Activated CD8-positive, alpha-beta memory T cell treated with anti-CD3 and anti-CD28 coated beads, Interleukin-2, amount 50 U/mL, for 24 hours (primary cell): Measurements from ENCODE around the gene STRIP2.
"Not testable (repeated sequence)": the region's sequence is repeated elsewhere in the genome, so short reads cannot be mapped to it uniquely, and the experiment has no call there.

ENCODE experiments used
- DNase-seq: peaks from one replicate; pipeline ENCODE4 v3.0.0-alpha.2; 2020; ENCODE audit errors: extremely low read depth

STRIP2 gene

GRCh38 chr7:129422727-129423126 is 11.5 kb upstream of the STRIP2 start:
- no peak for DNase-seq

GRCh38 chr7:129423700-129424410 is 10.4 kb upstream of the STRIP2 start:
- DNase-seq = no peak

DNA sequence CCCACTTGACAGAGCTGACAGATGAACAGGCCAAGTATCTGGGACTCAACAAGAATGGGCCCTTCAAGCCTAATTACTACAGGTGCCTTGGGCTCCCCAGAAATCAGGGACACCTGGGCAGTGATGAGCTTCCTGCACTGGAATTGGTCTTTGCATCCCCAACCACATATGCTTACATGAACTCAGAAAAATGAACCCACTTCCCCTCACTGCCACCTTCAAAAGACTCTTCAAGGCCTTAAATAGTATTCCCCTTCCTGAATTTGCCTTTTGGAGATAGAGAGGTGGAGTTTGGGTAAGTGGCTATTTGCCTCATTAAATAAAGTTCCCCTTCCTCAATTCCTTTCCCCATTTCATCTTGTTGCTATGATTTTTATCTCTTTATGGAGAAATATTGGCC is 7.8 kb upstream of the STRIP2 start:
- no peak for DNase-seq

DNA sequence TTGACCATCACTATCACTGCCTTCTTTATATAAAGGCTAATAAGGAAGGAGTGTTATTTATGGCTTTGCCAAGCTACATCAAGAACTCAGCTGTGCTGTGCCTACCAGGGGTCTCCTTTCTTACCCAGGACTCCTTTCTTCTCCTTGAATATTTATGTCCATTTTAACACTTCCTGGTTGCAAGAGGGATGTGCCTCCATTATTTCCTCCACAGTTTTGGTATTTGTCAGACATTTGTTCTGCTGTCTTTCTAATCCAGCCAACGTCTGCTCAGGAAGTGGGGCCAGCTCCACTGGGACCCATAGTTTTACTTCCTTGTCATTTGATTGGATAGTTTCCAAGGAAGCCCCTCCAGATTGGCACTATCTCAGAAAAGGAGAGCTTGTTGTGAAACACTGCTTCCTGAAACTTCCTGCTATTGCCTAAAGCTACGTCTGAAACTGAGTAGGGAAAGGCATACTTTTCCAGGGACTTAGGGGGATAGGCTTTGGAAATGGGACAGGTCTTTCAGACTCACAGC is 6.6 kb upstream of the STRIP2 start:
- DNase-seq = no peak

- DNase-seq = no peak
These were observed 2.2 kb upstream of the STRIP2 start for GRCh38 chr7:129431911-129432643.

DNA sequence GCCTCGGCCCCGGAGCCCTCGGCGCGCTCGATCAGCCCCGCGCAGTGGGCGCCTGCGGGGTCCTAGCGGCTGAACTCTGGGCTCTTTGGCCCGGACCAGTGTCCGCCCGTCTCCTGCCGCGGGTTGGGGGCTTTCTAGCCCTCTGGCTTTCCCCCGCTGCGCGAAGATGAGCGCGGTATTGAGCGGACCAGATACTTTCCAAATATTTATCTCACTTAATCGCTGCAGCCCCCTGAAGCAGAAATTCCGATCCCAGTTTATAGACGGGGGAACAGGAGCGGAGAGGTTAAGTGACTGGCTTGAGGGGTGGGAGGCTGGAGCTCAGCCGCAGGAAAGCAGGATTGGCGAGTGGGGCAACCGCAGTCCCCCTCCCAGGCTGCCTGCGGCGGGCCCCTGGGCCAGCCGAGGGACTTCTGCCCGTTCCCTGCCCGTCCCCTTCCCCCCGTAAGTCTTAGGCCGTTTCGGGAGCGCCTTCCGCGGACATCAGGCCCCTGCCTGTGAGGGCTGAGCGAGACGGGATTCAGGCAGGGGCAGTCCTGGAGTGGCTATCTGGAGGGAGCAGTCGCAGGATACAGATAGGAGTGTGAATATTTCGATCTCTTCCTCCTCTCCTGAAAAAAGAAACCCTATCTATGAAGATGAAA is 565 bp downstream of the STRIP2 start:
- no peak for DNase-seq

DNA sequence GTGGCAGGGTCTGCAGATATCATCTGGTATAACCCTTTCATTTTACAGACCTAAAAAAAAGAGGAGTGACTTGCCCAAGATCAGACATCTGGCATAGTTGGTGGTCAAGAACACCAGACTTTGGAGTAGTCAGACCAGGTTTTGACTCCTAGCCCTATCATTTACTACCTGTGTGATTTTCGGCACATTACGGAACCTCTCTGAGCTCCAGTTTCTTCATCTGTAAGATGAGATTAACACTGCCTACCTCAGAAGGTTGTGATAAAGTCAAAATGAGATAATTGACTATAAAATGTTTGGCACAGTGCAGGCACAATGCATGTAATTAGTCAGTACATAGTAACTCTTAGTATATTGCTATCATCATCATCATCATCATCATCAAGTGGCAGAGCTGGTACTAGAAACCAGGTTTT is 1.2 kb downstream of the STRIP2 start:
- DNase-seq = no peak

DNA sequence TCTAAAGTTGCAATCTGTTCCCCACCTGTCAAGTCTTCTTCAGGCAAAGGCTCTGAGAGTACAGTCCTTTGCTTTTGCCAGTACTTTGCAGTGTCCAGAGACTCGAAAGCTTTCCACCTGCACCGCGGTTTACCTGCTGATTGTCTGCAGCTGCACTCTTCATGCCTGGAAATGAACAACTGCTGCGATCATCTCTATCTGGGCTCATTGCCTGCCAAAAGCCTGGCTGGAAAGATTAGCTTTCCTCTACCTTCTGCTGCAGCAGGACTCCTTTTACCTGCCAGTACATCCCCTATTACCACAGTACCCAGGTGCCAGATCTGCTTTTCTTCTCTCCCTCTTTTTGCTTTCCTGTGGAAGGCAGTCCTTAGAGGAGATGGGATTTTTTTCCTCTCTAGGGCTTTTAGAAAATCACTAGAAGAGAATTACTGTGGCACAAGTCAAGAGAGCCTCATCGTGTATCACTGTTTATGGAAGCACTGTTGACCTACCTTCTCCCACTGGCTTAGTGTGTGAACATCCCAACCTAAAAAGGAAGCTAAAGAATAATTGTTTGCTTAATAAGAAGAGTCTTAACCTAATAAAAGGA is 2.2 kb downstream of the STRIP2 start:
- no peak for DNase-seq

GRCh38 chr7:129437190-129437589 is 3.0 kb downstream of the STRIP2 start:
- DNase-seq = no peak

- DNase-seq = no peak
These were observed 4.1 kb downstream of the STRIP2 start for GRCh38 chr7:129438281-129438838.

DNA sequence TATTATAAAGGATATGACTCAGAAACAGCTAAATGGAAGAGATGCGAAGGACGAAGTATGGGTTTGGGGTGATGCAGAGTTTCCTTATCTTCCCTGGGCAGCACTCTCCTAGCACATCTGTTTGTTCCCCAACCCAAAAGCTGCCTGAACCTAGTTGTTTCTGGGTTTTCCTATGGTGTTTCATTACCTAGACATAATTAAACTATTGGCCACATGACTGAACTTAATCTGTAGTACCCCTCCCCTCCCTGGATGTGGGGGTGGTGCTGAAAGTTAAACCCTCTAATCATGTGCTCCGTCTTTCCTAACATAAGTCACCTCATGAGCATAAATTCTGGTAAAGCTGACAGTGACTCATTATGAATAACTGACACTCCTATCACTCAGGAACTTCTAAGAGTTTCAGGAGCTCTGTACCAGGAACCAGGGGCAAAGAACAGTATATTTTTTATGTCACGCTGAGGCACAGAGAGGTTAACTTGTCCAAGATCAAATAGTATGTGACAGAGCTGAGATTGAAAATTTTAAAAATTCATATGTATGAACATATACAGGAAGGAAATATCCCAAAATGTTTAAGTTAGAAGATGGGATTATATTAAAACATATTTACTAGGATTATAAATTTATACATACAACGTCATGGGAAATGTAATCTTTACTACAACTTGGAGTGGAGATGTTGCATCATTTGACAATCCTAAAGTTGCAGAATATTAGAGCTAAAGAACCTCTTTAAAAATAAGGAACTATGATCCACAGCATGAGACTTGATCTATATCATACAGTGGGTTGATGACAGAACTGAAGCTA is 4.8 kb downstream of the STRIP2 start:
- DNase-seq = peak; percentile 28

DNA sequence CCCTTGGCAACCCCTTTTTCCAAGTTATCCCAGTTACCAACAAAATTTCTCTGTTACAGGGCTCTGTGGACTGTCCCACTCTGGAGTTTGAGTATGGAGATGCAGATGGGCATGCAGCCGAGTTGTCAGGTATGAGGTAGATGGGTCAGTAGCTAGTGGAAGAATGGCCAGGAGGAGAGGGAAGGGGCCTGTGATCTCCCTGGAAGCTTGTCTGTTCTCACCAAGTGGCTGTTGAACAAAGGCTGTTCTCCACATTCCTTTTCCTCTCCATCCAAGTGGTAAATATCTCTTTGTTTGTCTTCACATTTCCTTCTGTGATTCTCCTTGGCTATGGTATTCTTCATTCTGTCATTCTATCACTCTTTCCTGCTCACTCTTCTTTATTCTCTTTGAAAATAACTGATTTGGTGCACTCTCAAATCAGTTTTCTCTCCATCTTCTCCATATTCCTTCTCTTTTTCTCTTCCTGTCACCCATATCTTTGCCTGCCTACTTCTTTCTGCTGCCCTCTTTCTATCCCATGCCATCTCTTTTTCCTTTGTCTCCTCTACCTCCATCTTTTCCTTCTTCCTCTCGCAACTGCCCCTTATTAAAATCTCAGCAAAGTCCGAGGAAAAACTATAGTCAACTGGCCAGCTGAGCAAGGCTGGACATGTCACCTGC is 5.9 kb downstream of the STRIP2 start:
- DNase-seq = no peak

DNA sequence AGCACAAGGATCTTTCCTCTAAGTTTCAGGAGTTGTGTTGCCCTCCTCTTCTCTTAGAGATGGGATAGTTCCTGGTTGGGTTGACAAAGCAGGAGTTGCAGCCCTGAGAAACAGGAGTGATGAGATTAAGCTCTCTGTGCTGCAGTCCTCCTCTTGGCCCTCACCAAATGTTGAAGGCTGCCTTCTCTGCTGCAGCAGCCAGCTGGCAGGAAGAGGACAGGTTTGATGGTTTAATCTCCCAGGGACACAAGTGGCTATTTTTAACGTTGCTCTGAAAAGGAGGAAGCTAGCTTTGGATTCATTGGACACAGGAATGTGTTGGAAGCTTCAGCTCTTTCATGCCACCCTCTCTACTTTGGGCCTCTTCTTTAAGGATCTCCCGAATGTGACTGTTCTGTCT is 9.4 kb downstream of the STRIP2 start:
- no peak for DNase-seq

GRCh38 chr7:129444776-129445175 is 10.5 kb downstream of the STRIP2 start:
- not testable (repeated sequence) for DNase-seq

DNA sequence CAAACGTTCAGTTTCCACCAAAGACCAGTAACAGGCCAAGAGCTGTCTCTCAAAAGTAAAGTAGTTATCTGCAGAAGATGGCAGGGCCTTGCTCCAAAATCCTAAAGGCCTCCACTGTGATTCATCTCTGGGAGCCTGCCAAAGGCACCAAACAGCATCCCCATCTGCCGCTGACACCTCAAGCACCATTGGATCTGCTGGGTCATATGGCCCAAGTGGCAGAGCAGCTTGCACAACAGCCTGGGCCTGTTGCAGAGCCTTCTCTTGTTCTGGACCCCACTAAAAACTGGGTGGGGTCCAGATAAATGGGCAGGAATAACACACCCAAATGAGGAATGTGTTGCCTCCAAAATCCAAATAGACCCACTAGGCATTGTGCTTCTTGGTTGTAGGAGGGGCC is 12.7 kb downstream of the STRIP2 start:
- not testable (repeated sequence) for DNase-seq

GRCh38 chr7:129447445-129447844 is 13.2 kb downstream of the STRIP2 start:
- DNase-seq = not testable (repeated sequence)

- DNase-seq = not testable (repeated sequence)
These were observed 14.4 kb downstream of the STRIP2 start for GRCh38 chr7:129448608-129449007.

DNA sequence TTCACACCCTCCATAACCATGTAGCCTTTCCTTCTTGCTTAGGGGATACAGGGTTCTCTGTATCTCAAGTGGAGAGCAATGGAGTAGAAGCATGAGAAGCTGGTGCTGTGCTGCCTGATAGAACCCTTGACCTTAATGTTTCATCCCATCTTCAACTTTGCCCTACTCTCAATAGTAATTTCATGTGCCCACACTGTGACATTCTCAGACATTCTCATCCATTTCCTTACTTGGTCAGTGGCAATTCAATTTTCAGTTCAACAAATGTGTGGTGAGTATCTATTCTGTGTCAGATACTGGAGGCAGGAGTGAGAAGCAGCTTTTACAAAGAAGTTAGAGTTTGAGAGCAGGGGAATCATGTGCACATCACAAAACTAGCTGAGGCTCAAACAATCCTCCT is 16.1 kb downstream of the STRIP2 start:
- no peak for DNase-seq

DNA sequence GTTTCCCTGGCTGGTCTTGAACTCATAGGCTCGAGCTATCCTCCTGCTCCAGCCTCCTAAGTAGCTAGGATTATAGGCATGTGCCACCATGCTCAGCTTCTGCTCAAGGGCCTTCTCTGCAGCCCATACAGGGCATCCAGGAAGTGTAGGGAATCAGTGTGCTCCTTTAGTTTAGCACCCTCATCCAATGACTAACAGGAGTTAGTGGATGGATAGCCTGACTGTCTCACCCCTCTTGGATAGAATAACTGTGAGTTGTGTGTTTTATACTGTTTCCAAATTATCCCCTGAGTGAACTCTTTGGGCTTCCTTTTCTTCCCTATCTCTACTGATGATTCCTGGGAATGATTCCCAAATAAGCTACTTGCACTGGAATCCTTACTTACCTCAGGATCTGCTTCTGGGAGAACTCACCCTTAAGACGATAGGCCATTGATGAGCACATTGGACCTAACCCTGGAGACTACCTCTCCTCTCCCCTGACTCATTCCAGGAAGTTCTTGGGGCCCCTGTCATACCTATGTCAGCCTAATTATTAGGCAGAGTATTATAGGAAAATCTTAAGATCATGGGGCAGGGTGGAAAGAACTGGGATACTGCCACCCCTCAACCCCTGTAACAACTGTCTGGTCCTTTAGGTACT is 18.5 kb downstream of the STRIP2 start:
- no peak for DNase-seq
